IMR-90 (cell line): Measurements from ENCODE around the gene TIRAP.

Experiments used
- MAZ ChIP-seq: IDR thresholded peaks from 2 replicates; pipeline ENCODE4 v1.6.1; 2012; ENCODE audit warnings: low read depth, mild to moderate bottlenecking, low read length, improper control_type of control experiment, moderate library complexity, borderline replicate concordance
- TF ChIP-seq, protein P1 (sequence below): conservative IDR thresholded peaks from 2 replicates; pipeline ENCODE4 v1.5.1; 2012; ENCODE audit warnings: mild to moderate bottlenecking, low read depth, low read length, improper control_type of control experiment

DNA sequence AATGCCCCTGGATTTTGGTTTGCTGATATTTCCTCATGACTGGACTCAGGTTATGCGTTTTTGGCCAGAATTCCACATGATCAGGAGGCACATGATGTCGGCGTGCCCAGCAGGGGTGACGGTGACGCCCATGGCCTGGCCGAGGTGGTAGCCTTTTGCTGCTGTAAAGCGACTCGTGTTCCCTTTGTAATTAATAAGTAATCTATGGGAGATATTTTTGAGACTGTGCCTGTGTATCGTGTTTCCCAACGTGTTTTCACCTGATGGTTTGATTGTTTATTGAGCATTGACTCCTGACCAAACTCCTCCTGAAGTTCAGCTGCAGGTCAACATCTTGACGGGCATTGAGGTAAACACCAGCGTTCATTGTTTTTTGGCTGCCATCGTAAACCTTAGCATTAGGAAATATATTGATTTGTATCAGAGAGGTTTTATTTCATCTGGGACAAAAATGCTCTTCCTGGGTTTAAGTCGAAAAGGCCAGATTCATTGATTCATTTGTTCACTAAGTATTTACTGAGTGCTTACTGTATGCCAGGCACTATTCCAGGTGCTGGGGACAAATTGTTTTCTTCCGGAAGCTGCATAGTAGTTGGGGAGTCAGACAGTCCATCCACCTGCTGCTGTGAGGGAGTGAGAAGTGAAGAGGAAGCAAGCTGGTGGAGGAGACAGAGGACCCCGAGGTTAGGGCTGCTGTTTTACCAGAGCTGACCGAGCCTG, 44.5 kb downstream of the TIRAP start:
- TF ChIP-seq, protein P1, sequence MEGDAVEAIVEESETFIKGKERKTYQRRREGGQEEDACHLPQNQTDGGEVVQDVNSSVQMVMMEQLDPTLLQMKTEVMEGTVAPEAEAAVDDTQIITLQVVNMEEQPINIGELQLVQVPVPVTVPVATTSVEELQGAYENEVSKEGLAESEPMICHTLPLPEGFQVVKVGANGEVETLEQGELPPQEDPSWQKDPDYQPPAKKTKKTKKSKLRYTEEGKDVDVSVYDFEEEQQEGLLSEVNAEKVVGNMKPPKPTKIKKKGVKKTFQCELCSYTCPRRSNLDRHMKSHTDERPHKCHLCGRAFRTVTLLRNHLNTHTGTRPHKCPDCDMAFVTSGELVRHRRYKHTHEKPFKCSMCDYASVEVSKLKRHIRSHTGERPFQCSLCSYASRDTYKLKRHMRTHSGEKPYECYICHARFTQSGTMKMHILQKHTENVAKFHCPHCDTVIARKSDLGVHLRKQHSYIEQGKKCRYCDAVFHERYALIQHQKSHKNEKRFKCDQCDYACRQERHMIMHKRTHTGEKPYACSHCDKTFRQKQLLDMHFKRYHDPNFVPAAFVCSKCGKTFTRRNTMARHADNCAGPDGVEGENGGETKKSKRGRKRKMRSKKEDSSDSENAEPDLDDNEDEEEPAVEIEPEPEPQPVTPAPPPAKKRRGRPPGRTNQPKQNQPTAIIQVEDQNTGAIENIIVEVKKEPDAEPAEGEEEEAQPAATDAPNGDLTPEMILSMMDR: no peak
- no peak for TF ChIP-seq MAZ
